ENCODE measurements around the gene MITF.

The MITF gene

GRCh38 chr3:69739204-69740102, at the start of gene MITF:
TSS of gene MITF (plus strand) at chr3:69739464. CDS start at chr3:69739598, 134 bp downstream.
- peak; percentile 18 for DNase-seq

GRCh38 chr3:69691860-69692259, 47.4 kb upstream of the MITF start:
- DNase-seq = no peak

- no peak for DNase-seq
Observed at GRCh38 chr3:69692761-69693160, 46.5 kb upstream of the MITF start.

GRCh38 chr3:69695443-69695842, 43.8 kb upstream of the MITF start:
- no peak for DNase-seq

- DNase-seq = no peak
Observed at GRCh38 chr3:69695933-69696332, 43.3 kb upstream of the MITF start.

GRCh38 chr3:69696367-69696766, 42.9 kb upstream of the MITF start:
- DNase-seq = no peak

- no peak for DNase-seq
Observed at GRCh38 chr3:69697381-69697780, 41.9 kb upstream of the MITF start.

- DNase-seq = no peak
Observed at GRCh38 chr3:69698728-69699127, 40.5 kb upstream of the MITF start.

GRCh38 chr3:69699183-69699582, 40.1 kb upstream of the MITF start:
- no peak for DNase-seq

GRCh38 chr3:69700949-69701348, 38.3 kb upstream of the MITF start:
- DNase-seq = no peak

GRCh38 chr3:69710153-69710977, 28.9 kb upstream of the MITF start:
- no peak for DNase-seq

GRCh38 chr3:69712269-69712668, 27.0 kb upstream of the MITF start:
- no peak for DNase-seq

- no peak for DNase-seq
Observed at GRCh38 chr3:69712933-69713332, 26.3 kb upstream of the MITF start.

GRCh38 chr3:69715204-69715603, 24.1 kb upstream of the MITF start:
- DNase-seq = no peak

- no peak for DNase-seq
Observed at GRCh38 chr3:69716119-69716518, 23.1 kb upstream of the MITF start.

GRCh38 chr3:69718866-69719586, 20.2 kb upstream of the MITF start:
- DNase-seq = no peak

GRCh38 chr3:69719587-69720122, 19.6 kb upstream of the MITF start:
- no peak for DNase-seq

- DNase-seq = no peak
Observed at GRCh38 chr3:69720824-69721223, 18.4 kb upstream of the MITF start.

- DNase-seq = no peak
Observed at GRCh38 chr3:69723389-69723788, 15.9 kb upstream of the MITF start.

- no peak for DNase-seq
Observed at GRCh38 chr3:69724722-69725435, 14.4 kb upstream of the MITF start.

- DNase-seq = no peak
Observed at GRCh38 chr3:69725994-69726571, 13.2 kb upstream of the MITF start.
